Activated CD8-positive, alpha-beta memory T cell treated with anti-CD3 and anti-CD28 coated beads for 4 hours (primary cell): Measurements from ENCODE around the gene SCRN2.

Source experiments
- DNase-seq, 2 donors: peaks; one replicate each; pipeline ENCODE4 v3.0.0-alpha.2; 2020; ENCODE audit warnings: low read depth in 2 of 2

The SCRN2 gene

DNA sequence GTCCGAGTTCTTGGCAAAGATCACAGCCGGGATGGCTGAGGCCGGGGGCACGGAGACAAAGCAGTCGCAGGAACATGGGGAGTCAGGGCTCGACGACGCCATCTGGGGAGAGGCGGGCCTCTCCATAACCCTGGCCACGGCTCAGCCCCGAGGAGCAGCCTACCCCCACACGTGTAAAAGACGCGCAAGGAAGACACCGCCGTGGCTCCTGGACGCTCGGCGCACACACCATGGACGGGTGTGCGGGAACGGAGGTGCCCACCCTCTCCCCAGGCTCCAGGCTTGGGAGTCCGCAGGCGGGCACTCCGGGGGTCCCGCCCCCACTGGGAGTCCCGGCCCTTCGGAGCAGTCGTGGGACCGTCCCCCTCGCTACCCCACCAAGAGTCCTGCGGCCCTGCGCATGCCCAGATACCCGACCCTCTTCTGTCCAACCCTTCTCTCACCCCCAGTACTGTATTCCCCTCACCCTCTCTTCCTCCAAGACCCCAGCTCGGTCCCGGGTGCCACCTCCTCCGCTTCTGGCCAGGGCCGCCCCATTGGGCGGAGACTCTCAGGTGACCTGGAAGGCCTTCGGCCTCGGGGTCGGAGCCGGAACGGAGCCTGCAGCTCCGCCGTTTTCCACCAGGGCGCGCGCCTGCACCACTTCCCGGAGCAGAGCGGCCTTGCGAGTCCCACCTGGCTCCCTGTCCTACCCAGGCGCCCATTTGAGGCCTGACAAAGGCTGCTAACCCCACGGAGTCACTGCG lies at the start of gene SCRN2:
Gene SCRN2 (minus strand): TSS at position 532 of the 746 bp plus-strand sequence. CDS start 430 bp downstream, at position 102.
- peak; percentile 67 to 77 for DNase-seq

DNA sequence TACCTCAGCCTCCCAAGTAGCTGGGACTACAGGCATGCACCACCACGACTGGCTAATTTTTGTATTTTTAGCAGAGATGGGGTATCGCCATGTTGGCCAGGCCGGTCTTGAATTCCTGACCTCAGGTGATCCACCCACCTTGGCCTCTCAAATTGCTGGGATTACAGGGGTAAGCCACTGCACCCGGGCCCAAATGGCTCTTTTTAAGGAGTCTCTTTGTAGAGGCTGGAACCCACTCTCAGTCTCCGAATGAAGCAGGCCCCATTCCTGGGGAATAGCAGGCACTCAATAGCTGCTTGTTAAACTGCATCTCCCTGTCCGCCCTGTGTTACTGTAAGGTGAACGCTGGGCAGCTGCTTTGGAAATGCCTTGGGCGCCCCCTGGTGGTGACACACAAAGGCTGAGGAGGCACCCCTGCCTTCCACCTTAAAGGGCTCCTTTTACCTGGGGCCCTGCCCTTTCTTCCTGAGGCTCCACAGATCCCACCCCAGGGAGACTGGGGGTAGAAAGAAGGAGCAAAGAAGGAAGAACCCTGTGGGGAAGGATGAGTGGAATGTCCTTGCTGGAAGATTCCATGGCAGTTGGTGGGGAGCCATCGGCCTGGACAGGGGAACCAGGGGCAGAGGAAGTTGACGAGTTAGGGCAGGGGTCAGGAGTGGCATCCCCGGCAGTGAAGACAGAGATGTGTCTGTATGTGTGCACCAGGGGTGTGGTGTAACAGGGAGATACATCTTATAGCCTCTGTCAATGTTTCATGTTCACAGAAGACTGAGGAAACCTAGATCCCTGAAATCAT lies 48.9 kb upstream of the SCRN2 start:
- peak; percentile 83 to 84 for DNase-seq

DNA sequence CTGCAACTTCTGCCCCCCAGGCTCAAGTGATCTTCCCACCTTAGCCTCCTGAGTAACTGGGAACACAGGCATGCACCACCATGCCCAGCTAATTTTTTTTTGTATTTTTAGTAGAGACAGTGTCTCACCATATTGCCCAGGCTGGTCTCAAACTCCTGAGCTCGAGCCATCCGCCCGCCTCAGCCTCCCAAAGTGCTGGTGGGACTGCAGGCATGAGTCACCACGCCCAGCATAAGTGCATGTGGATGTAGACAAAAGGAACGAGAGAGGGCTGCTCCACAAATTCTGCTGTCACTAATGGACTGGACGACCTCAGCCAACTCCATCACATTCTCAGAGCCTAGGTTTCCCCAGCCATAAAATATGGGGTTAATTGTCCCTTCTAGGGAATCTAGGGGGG lies 47.2 kb upstream of the SCRN2 start:
- no peak for DNase-seq

DNA sequence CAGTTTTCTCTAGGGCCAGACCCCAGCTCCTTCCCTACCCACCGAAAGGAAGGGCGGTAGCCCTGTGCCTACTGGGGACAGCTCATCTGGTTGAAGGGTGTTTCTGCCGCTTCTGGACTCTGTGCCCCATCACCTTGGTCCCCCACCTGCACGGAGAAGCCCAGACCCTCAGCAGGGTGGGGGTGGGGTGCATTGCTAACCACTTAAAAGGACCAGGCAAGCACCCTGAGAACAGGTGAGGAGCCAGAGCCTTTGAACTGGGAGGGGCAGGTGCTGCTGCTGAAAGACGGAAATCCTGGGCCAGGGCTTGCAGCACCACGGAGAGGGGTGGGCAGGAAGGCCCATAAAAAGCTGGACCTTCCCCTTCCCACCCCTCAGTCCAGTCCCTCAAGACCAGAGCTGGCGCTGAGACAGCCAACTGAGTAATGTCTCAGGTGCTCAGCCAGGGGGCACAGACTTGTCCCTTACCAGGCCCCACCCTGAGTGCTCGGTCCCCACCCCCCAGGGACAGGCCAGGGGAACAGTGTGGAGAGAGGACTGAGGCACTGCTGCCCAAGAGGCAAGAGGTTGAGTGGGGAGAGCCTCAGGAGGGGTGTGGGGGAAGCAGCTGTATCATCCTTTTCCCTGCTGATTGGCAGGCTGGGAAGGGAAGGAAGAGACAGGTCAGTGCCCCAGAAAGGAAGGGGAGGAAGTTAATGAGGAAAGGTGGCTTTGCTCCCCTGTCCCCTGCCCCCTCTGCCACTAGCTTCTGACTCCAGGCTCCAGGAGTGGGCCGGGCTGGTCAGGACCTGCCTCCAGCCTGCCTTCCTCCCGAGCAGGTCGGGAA lies 44.0 kb upstream of the SCRN2 start:
- DNase-seq: no peak

DNA sequence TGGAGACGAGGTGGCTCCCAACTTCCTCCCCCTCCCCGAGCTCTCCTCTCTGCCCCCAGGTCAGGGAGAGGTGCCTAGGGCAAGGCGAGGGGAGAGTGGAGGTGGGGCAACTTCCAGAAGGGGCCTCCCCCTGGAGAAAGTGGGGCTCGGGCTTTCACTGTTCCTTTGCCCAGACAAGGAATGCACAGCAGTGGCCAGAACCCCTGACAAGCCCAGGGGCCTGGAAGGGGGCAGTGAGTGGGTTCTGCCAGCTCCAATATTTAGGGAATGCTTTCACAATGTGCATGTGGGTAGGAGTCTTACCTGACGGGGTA lies 43.3 kb upstream of the SCRN2 start:
- no peak for DNase-seq

DNA sequence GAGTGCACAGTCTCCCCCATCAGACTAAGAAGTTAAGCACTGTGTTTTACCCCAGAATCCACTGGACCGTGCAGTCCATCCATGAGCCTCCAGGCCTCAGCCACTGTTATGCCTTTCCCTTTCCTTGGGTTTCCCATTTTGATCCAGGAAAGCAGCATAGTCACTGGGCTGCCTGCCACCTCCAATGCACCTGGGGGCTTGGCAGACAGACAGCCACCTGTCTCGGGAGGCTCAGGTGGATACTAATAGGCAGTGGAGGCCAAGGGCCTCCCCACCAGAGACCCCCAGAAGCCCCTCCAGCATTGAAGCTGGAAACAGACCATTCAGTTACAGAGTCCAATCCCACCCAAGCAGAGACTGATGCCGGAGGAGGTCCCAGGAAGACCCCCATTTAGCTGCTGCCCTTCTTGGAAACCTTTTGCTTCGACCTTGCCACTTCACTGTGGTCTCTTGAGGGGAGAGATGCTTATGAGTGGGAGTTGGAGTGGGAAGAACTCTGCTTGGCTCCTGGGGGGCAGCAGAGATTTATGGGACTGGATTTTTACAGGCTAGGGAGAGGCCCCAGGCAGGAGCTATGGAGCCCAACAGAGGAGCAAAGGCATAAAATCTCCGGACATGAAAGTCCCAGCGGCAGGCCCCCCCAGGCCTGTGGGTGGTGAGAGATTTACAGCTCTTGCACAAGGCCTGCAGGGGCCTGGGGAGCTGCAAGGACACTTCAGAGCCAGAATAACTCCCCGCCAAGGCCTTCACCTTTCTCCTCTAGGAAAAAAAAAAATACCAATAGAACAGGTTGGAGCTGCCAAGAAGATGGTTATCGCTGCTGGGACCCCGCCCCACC lies 42.7 kb upstream of the SCRN2 start:
- DNase-seq: no peak

DNA sequence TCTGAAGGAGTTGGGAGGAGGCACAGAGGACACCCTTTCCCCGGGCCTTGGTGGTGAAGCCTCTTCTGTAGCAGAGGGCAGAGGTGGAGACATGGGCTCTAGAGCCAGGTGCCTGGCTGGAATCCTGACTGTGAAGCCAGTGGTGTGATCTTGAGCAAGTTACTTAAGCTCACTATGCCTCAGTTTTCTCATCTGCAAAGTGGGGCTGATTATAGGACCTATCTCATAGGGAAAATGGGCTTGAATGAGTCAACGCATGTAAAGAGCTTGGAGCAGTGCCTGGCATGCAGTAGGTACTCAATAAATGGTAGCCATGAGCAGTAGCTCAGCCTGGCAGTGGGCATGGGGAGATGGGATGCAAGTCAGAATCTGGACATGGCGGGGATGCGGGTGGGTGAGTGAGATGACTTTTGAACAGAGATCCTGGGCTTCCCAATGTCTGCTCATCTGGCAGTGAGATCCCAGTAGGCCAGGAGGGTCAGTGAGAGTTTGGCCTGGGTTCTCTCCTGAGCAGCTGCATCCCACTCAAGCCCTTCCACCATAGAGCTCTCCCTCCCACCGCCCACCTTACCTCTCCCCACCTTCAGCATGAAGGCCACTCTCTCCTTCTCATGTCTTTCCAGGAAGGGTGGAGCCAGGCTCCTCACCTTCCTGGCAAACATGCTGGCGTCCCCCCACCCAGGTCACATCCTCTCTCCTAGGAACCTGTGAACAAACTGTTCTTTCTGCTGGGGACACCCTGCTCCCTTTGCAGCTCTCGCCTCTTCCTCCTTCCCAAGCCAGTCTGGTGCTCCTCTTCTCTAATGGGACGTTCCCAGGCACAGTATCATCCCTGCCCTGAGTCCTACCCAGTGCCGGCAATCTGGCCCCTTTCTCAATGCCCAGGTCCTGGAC lies 41.9 kb upstream of the SCRN2 start:
- DNase-seq: no peak

DNA sequence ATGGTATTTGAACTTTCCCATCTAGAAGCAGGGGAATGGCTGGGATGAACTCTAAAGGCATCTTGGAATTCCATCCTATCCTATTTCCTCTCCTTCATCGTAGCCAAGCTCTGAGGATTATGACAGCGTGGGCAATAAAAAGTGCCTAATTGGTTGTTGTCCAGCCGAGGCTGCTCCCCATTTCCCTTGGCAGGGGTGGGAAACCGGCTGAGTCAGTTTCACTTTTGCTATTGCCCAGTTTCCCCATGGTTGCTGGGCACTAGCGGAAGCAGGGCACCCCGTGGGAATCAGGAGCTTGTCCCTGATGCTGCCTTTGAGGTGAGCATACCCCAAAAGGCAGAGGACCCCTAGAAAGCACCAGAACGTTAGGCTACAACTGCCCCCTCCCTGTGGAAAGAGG lies 41.2 kb upstream of the SCRN2 start:
- DNase-seq: no peak

DNA sequence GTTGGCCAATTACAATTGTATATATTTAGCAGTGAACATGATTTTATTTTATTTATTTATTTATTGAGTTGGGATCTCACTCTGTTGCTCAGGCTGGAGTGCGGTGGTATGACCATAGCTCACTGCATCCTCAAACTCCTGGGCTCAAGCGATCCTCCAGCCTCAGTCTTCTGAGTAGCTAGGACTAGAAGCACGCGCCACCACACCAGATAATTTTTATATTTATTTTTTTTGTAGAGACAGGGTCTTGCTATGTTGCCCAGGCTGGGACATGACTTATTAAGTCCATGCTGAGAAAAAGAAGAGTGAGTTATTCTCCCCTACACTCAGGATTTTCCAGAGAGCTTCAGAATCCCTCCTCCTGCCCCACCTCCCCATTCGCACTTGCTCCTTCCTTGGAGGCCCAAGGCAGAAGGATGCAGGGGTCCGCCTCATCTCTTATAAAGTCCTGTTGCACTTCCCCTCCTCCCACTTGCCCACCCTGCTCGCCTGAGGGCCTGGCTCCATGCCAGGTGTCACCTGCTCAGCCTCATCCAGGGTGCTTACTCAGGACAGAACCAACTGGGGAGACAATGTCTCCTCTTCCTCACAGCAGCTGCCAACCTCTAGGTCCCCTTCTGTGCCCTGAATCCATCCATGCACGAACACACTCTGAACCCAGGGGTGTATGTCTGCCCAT lies 38.8 kb upstream of the SCRN2 start:
- no peak for DNase-seq

DNA sequence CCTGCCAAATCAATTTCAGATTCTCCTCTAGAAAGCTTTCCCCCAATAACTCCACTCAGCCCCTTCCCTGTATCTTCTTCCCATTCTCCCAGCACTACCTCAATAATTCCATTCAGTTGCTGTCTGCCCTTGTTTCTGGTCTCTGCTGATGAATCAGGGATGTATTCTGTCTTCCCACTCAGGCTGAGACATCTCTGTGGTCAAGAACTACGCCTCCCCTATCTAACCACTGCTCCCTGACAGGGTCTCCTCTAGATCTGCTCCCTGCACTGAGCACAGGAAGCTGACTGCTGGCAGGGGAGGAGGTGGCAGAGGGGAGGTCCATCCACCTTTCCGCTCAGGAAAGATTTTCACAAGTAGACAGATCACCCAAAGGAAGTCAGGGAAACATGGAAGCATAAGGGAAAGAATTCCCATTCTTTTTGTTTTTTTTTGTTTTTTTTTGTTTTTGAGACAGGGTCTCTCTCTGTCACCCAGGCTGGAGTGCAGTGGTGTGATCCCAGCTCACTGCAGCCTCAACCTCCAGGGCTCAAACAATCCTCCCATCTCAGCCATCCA lies 38.0 kb upstream of the SCRN2 start:
- DNase-seq: no peak

DNA sequence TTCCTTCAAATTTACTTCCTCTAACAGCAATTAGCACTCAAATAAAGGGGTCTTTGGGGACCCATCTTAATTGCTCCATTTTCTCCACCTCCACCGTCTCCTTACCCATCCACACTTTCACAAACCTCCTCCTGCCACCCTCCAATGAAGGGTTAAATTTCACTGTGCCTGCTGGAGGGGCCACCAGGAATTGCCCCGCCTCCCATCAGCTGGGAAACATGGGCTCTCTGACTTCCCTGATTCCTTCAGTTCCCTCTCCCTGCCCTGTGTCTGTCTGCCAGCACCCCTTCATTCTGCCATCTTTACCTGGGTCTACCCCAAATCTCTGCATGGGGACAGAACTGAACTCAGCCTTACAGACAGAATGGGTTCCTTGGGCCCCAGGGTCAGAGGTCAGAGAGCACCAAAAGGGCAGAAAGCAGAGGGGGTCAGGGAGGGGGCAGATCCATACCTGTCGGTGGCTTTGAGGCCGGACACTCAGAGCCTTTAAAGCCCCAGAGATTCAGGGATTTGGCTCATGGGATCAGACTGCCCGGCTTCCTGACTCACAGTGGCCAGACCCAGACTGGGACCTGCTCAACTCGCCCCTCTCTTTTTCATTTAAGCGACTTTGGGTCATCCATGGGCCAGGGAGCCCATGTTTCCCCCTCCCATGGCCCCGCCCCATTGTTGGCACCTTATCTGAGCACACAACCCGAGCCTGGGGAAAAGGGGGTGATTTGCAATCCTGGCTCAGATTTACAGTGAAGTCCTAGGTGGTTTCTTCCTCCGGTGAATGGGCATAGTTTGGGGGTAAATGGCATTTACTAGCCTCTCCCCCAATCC lies 37.3 kb upstream of the SCRN2 start:
- no peak for DNase-seq

DNA sequence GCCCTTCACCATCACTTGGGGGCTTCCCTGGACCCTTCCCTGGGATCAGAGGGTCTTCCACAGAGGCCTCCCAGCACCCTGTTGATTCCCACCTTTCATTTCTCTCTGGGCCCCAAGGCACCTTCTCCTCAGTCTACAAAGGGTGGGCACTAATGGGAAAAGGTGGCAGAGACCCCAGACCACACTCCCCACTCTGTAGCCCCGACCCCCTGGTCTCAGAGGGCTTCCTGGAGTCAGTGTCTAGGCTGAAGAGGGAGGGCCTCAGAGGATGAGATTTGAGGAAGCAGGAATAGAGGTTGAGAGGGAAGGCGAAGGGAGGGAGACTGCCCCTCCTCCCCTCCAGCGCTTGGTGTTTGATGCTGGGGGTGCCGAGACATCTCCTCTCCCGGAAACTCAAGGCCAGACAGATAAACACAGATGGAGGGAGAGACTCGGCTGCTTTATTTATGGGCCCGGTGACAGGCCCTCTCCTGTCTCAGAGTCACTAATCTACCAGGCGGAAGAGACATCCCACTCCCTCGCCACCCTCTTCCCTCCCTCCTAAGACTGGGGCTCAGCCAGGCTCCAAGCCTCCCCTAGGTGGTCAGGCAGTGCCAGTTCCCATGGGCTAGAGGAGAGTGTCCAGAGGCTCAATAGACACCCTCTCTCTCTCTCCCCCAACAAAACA lies 36.4 kb upstream of the SCRN2 start:
- DNase-seq: no peak

DNA sequence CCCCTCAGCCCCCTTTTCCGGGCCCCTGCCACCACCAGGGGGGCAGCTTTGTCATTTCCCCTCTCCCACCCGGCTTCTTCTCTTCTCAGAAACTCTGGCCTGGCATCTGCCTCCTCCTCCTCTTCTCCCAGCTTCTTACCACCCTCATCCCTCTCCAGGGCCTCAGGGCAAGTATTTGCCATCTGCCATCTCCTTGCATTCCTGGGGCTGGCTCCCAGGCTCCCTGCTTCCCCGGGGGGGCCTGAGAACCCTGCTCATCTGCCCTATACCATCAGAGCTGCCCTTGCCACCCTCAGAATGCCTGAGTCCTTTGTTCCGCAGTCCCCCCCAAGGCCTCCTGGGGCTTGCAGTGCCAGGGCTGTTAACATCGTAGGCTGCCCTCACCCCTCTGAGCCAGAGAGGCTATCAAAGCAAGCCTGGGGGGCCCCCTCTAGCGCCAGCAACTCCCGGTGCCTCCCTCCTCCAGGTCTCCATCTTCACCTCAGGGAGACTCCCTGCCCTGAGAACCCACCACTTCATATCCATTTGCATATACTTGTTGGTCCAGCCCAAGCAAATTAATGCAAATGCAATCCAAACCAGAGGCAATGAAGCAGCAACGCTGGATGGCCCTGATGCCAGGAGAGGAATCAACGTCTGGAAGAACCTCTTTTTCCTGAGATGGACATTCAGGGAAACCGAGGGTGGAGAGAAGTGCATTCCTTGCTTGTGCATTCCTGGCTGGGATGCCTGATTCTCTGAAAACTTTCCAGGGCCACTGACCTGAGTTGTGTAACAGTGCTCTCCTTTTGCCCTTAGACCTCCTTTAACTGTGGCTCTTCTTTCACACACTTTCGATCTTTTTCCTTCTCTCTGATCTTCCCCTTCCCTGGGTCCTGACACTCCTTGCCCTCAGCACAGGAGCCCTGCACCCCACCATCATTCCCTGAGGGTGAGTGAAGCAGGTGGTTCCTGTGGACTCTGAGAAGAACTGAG lies 34.2 kb upstream of the SCRN2 start:
- DNase-seq: no peak

DNA sequence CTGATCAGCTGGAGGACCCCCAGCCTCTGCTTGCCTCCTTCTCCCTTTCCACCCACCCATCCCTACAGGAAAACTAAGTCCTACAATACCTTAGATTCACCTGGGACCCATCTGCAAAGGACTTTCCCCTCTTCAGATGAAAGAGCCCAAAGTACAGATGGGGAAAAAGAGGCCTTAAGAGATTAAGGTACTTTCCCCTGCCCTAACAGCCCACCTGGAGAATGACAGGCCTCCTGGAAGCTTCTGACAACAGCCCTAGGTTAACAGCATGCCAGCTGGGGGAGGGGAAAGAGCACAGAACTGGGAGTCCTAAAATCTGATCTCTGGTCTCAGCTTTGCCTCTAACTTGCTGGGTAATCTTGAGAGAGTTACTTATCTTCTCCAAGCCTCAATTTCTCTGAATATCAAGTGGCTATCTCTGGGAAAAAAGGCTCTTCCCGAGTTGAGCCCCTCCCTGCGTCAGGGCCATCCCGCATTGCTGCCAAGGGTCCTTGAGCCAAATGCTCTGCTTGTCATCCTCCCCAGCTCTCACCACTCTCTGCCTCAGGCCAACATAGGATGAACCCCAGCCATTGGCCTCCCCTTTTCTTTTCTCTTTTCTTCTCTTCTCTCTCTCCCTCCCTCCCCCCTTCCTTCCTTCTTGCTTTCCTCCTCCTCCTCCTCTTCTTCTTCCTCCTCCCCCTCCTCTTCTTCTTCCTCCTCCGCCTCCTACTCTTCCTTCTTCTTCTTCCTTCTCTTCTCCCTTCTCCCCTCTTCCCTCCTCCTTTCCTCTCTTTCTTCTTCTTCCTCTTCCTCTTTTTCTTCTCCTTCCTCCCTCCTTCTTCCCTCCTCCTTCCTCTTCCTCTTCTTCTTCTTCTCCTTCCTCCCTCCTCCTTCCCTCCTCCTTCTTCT lies 32.4 kb upstream of the SCRN2 start:
- no peak for DNase-seq

DNA sequence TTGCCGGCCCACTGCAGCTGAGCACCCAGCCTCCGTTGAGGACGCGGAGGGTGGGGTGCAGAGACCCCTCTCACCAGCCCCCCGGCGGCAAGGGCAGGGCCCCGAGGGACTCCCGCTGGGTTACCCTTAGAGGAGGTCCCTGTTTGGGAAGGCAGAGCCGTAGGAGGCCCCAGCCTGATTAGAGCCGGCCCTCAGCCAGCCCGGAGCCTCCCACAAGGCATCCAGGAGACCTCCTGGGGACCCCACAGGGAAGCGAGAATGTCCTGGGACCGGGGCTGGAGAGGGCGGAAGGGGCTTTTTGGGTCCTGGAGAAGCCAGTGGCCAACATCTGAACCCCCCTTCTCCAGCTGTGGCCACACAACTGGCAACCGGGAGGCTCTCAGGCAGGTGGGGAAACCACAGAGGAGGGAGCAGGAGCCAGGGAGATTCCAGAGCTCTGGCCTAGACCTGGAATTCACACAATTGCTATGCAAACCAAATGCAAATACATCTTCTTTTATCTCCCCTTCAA lies 31.6 kb upstream of the SCRN2 start:
- no peak for DNase-seq
